ENCODE measurements around the gene ZSWIM1.

- TF ChIP-seq EZH2 (IDR thresholded peaks at IDR 0.05; ENCODE audit: insufficient read depth, poor library complexity, severe bottlenecking): no peak
- no peak for TF ChIP-seq EZH2phosphoT487 (IDR thresholded peaks at IDR 0.05; ENCODE audit: insufficient read depth, low read depth)
These were observed 43.6 kb downstream of the ZSWIM1 start for GRCh38 chr20:45924391-45925261.

Data from GM23248 (cell line).